DND-41 (cell line): ENCODE data around the gene ACP2.

ENCODE experiments used
- ATAC-seq: fragments of 200-7000 bp; cut with Tn5 transposase; 3 replicates; pipeline ENCODE4 v1.9.1; 2021; ENCODE audit warnings: low read depth; ENCODE audit not compliant: insufficient read depth
- DNase-seq: peaks from one replicate; pipeline ENCODE4 v3.0.0-alpha.2; 2020
- H2AFZ ChIP-seq: 2 replicates; pipeline ENCODE4 v1.6.0; 2012; ENCODE audit warnings: low read depth, low read length
- H3K27ac ChIP-seq: 2 replicates; pipeline ENCODE4 v1.5.1; 2012; ENCODE audit warnings: low read length, inconsistent platforms
- H3K27me3 ChIP-seq: fragments of 200-600 bp; sonication (generic); 2 replicates; pipeline ENCODE4 v1.6.0; 2012; ENCODE audit warnings: low read length, mild to moderate bottlenecking, inconsistent platforms; ENCODE audit not compliant: insufficient read depth, poor library complexity
- H3K36me3 ChIP-seq: 2 replicates; pipeline ENCODE4 v1.5.1; 2012; ENCODE audit warnings: low read length, inconsistent platforms; ENCODE audit not compliant: insufficient read depth
- H3K4me1 ChIP-seq: 2 replicates; pipeline ENCODE4 v1.5.1; 2012; ENCODE audit warnings: mild to moderate bottlenecking, low read length; ENCODE audit not compliant: insufficient read depth
- H3K4me2 ChIP-seq: 2 replicates; pipeline ENCODE4 v1.6.0; 2012; ENCODE audit warnings: mild to moderate bottlenecking, moderate library complexity, low read length, inconsistent platforms; ENCODE audit not compliant: insufficient read depth
- H3K4me3 ChIP-seq, 2 experiments: fragments of 200-600 bp in 1 of 2; shearing (Covaris generic) in 1 of 2; 2 replicates each; pipeline ENCODE4 v1.5.1; 2012 to 2016; ENCODE audit warnings: inconsistent platforms in 2 of 2, low read length in 2 of 2, mild to moderate bottlenecking in 2 of 2, low read depth in 1 of 2, moderate library complexity in 1 of 2
- H3K79me2 ChIP-seq: 2 replicates; pipeline ENCODE4 v1.6.0; 2012; ENCODE audit warnings: low read length, inconsistent platforms; ENCODE audit not compliant: insufficient read depth
- H3K9ac ChIP-seq: 2 replicates; pipeline ENCODE4 v1.6.0; 2012; ENCODE audit warnings: low read depth, mild to moderate bottlenecking, inconsistent platforms, low read length, moderate library complexity
- H3K9me3 ChIP-seq: 2 replicates; pipeline ENCODE4 v1.5.1; 2012; ENCODE audit warnings: low read length, moderate library complexity, mild to moderate bottlenecking, inconsistent platforms; ENCODE audit not compliant: insufficient read depth, severe bottlenecking
- H4K20me1 ChIP-seq: 2 replicates; pipeline ENCODE4 v1.6.0; 2012; ENCODE audit warnings: low read length; ENCODE audit not compliant: insufficient read depth
- CTCF ChIP-seq: IDR thresholded peaks from 2 replicates; pipeline ENCODE4 v1.5.1; 2012; ENCODE audit warnings: borderline replicate concordance, low read length, moderate library complexity, mild to moderate bottlenecking; ENCODE audit not compliant: poor library complexity, severe bottlenecking; ENCODE audit errors: extremely low read depth
- EZH2 ChIP-seq: IDR thresholded peaks from 3 replicates; pipeline ENCODE4 v1.6.1; 2012; ENCODE audit warnings: borderline replicate concordance, low read depth, mild to moderate bottlenecking, moderate library complexity, low read length, inconsistent platforms; ENCODE audit not compliant: severe bottlenecking

The ACP2 gene

GRCh38 chr11:47264521-47264920, 15.9 kb upstream of the ACP2 start:
- Histone ChIP-seq H3K79me2 (no peaks in the 10 kb centered on the region), H3K4me1 (peaks cover 24% of the 10 kb centered on the region), H2AFZ (no peak overlapping the region), H3K4me3 (no peak overlapping the region), H3K27me3 (no peaks in the 10 kb centered on the region), H3K4me2 (no peak overlapping the region), H3K9ac (no peak overlapping the region), H3K27ac (no peak overlapping the region), H3K36me3 (no peaks in the 10 kb centered on the region), H4K20me1 (no peaks in the 10 kb centered on the region), H3K9me3 (no peaks in the 10 kb centered on the region)
- TF ChIP-seq CTCF (no peak), EZH2 (no peak)
- ATAC-seq (no peak), DNase-seq (no peak)

GRCh38 chr11:47264119-47264518, 15.5 kb upstream of the ACP2 start:
- Histone ChIP-seq H3K27ac (no peak overlapping the region), H3K9me3 (no peaks in the 10 kb centered on the region), H3K4me1 (peaks cover 21% of the 10 kb centered on the region), H3K4me3 (no peak overlapping the region), H3K79me2 (no peaks in the 10 kb centered on the region), H3K36me3 (no peaks in the 10 kb centered on the region), H4K20me1 (no peaks in the 10 kb centered on the region), H3K27me3 (no peaks in the 10 kb centered on the region), H3K9ac (no peak overlapping the region), H3K4me2 (no peak overlapping the region), H2AFZ (no peak overlapping the region)
- TF ChIP-seq CTCF = no peak
- TF ChIP-seq EZH2 = no peak
- DNase-seq (no peak), ATAC-seq (no peak)

GRCh38 chr11:47261291-47261800, 12.7 kb upstream of the ACP2 start:
- TF ChIP-seq EZH2 = no peak
- TF ChIP-seq CTCF = no peak
- H2AFZ ChIP-seq = no peak overlapping the region
- no peak overlapping the region for H3K4me3 ChIP-seq
- no peak overlapping the region for H3K9ac ChIP-seq
- no peaks in the 10 kb centered on the region for H3K27me3 ChIP-seq
- no peaks in the 10 kb centered on the region for H3K9me3 ChIP-seq
- DNase-seq = no peak
- no peaks in the 10 kb centered on the region for H3K79me2 ChIP-seq
- no peak overlapping the region for H3K27ac ChIP-seq
- no peak for ATAC-seq
- H3K36me3 ChIP-seq = no peaks in the 10 kb centered on the region
- peaks cover 10% of the 10 kb centered on the region for H3K4me1 ChIP-seq
- no peaks in the 10 kb centered on the region for H4K20me1 ChIP-seq
- H3K4me2 ChIP-seq = no peak overlapping the region

- H3K4me1 ChIP-seq = peaks cover 8% of the 10 kb centered on the region
- ATAC-seq (no peak), DNase-seq (no peak)
- no peak overlapping the region for H3K4me3 ChIP-seq
- no peak overlapping the region for H3K9ac ChIP-seq
- no peak overlapping the region for H2AFZ ChIP-seq
- H3K79me2 ChIP-seq = no peaks in the 10 kb centered on the region
- H3K9me3 ChIP-seq = no peaks in the 10 kb centered on the region
- no peaks in the 10 kb centered on the region for H3K36me3 ChIP-seq
- TF ChIP-seq CTCF (no peak), EZH2 (no peak)
- H4K20me1 ChIP-seq = no peaks in the 10 kb centered on the region
- no peaks in the 10 kb centered on the region for H3K27me3 ChIP-seq
- no peak overlapping the region for H3K4me2 ChIP-seq
- no peak overlapping the region for H3K27ac ChIP-seq
Measured at GRCh38 chr11:47260366-47260765, 11.8 kb upstream of the ACP2 start.
